22Rv1 (cell line): ENCODE measurements around the gene CAMK4.

ENCODE experiments used
- ZFX ChIP-seq: fragments of 450-650 bp; IDR thresholded peaks from 2 replicates; pipeline ENCODE4 v1.6.1; 2017; ENCODE audit warnings: antibody characterized with exemption, borderline replicate concordance
- TF ChIP-seq, protein P1 (sequence below): fragments of 450-650 bp; IDR thresholded peaks from 2 replicates; pipeline ENCODE4 v1.5.1; 2017; ENCODE audit warnings: mild to moderate bottlenecking

DNA sequence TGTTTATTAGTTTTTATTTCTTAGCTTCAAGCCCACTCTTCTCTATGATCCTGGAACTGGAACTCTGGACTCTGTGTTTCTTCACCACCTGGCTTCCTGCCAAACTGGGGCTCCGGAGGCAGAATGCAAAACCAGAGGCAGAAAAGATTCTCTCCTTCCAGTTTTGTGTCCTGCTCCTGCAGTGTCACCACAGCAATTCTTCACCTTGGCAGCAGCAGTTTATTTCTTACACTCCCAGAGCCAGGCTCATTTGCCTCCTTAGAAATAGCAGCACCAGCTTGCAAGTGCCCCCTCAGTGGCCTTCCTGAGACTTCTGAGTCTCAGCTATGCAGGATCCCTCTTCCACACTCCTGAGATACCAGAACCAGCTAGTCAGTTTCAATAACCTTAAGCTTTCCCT is 26.7 kb upstream of the CAMK4 start:
- TF ChIP-seq, protein P1, sequence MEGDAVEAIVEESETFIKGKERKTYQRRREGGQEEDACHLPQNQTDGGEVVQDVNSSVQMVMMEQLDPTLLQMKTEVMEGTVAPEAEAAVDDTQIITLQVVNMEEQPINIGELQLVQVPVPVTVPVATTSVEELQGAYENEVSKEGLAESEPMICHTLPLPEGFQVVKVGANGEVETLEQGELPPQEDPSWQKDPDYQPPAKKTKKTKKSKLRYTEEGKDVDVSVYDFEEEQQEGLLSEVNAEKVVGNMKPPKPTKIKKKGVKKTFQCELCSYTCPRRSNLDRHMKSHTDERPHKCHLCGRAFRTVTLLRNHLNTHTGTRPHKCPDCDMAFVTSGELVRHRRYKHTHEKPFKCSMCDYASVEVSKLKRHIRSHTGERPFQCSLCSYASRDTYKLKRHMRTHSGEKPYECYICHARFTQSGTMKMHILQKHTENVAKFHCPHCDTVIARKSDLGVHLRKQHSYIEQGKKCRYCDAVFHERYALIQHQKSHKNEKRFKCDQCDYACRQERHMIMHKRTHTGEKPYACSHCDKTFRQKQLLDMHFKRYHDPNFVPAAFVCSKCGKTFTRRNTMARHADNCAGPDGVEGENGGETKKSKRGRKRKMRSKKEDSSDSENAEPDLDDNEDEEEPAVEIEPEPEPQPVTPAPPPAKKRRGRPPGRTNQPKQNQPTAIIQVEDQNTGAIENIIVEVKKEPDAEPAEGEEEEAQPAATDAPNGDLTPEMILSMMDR = no peak
- TF ChIP-seq ZFX = no peak
